HFFc6 (cell line): ENCODE measurements around the gene DOCK4. TPM values are rescaled to one million over a fixed set of nuclear protein-coding genes. Genes with fewer than 3 reads are reported as not detected.
A peak's percentile ranks its signal among the peaks of the same experiment; 100 is the strongest.

Experiments
- DNase-seq: peaks from one replicate; pipeline ENCODE4 v3.0.0-alpha.2; 2018
- H3K27ac Mint-ChIP-seq: 2 replicates; pipeline ENCODE4 v1.8.0; 2020; ENCODE audit warnings: mild to moderate bottlenecking, mixed read lengths
- H3K27me3 Mint-ChIP-seq: 2 replicates; pipeline ENCODE4 v1.8.0; 2021; ENCODE audit warnings: mild to moderate bottlenecking, moderate library complexity, mixed read lengths; ENCODE audit not compliant: insufficient read depth
- H3K36me3 Mint-ChIP-seq: 2 replicates; pipeline ENCODE4 v1.8.0; 2021; ENCODE audit warnings: low read depth, mixed read lengths
- H3K4me1 Mint-ChIP-seq: 2 replicates; pipeline ENCODE4 v1.8.0; 2020; ENCODE audit warnings: low read depth, mixed read lengths
- H3K4me3 Mint-ChIP-seq: 2 replicates; pipeline ENCODE4 v1.8.0; 2020; ENCODE audit warnings: mild to moderate bottlenecking, moderate library complexity, mixed read lengths
- H3K9me3 Mint-ChIP-seq: 2 replicates; pipeline ENCODE4 v1.8.0; 2020; ENCODE audit warnings: mild to moderate bottlenecking, mixed read lengths
- CTCF ChIP-seq: fragments of 200-600 bp; sonication (generic); IDR thresholded peaks from 2 replicates; pipeline ENCODE4 v1.5.0; 2021; ENCODE audit warnings: antibody characterized with exemption, mild to moderate bottlenecking
- total RNA-seq, 6 experiments: library from RNA; stranded (reverse); fragmentation: NEBNext Ultra II Directional; extraction: Animal tissue kit (Norgen Biotek cat#: 25700); gene quantifications; 2 replicates in 1 of 6; 3 replicates in 5 of 6; pipeline ENCODE4 v1.2.3, GENCODE V29; 2021

DOCK4 gene
- total RNA-seq, 6 experiments from 2014 or later, result 2.2 to 3.9 (median 3.3) TPM

GRCh38 chr7:111803015-111803758 is 403.0 kb downstream of the DOCK4 start:
- peaks cover 7% of the 10 kb centered on the region; the same call in 1 of the 2 replicates for H3K9me3 Mint-ChIP-seq
- no peak for TF ChIP-seq CTCF
- peak; percentile 43 for DNase-seq
- peaks cover 17% of the 10 kb centered on the region for H3K36me3 Mint-ChIP-seq
- H3K4me3 Mint-ChIP-seq, result peak overlapping the region; percentile 12; the same call in 1 of the 2 replicates
- H3K4me1 Mint-ChIP-seq, result peaks cover 36% of the 10 kb centered on the region
- no peaks in the 10 kb centered on the region for H3K27me3 Mint-ChIP-seq
- peak overlapping the region; percentile 39 for H3K27ac Mint-ChIP-seq

- no peak for TF ChIP-seq CTCF
- Mint-ChIP-seq H3K4me1 (peaks cover 36% of the 10 kb centered on the region), H3K27me3 (no peaks in the 10 kb centered on the region), H3K27ac (peak overlapping the region; percentile 14; the same call in 1 of the 2 replicates), H3K9me3 (peaks cover 10% of the 10 kb centered on the region), H3K4me3 (peak overlapping the region; percentile 12; the same call in 1 of the 2 replicates), H3K36me3 (peaks cover 24% of the 10 kb centered on the region)
- no peak for DNase-seq
Observed at GRCh38 chr7:111802194-111802772, 403.9 kb downstream of the DOCK4 start.

GRCh38 chr7:111801277-111801676 is 404.9 kb downstream of the DOCK4 start:
- Mint-ChIP-seq H3K27ac (no peak overlapping the region), H3K4me3 (no peak overlapping the region), H3K9me3 (peaks cover 21% of the 10 kb centered on the region), H3K4me1 (peaks cover 28% of the 10 kb centered on the region), H3K36me3 (peaks cover 34% of the 10 kb centered on the region), H3K27me3 (no peaks in the 10 kb centered on the region)
- DNase-seq, result no peak
- TF ChIP-seq CTCF, result no peak

GRCh38 chr7:111796671-111797070 is 409.5 kb downstream of the DOCK4 start:
- H3K27ac Mint-ChIP-seq, result no peak overlapping the region
- H3K27me3 Mint-ChIP-seq, result peaks cover 2% of the 10 kb centered on the region; the same call in 1 of the 2 replicates
- peaks cover 6% of the 10 kb centered on the region; the same call in 1 of the 2 replicates for H3K4me1 Mint-ChIP-seq
- no peak for DNase-seq
- H3K4me3 Mint-ChIP-seq, result no peak overlapping the region
- TF ChIP-seq CTCF, result no peak
- peaks cover 55% of the 10 kb centered on the region for H3K36me3 Mint-ChIP-seq
- peaks cover 44% of the 10 kb centered on the region for H3K9me3 Mint-ChIP-seq

- Mint-ChIP-seq H3K27ac (no peak overlapping the region), H3K4me3 (no peak overlapping the region), H3K36me3 (peaks cover 12% of the 10 kb centered on the region), H3K27me3 (peaks cover 2% of the 10 kb centered on the region), H3K9me3 (peaks cover 9% of the 10 kb centered on the region), H3K4me1 (peaks cover 32% of the 10 kb centered on the region)
- no peak for TF ChIP-seq CTCF
- DNase-seq, result no peak
Observed at GRCh38 chr7:111789870-111790269, 416.3 kb downstream of the DOCK4 start.
